Measurements from ENCODE around the gene GPATCH1.

The GPATCH1 gene

GRCh38 chr19:33133438-33134031, 52.6 kb downstream of the GPATCH1 start (continued):
- TF ChIP-seq ZNF26 (tag by site-specific recombination; IDR thresholded peaks at IDR 0.05) (no peak), PBX3 (CRISPR knock-in tag; IDR thresholded peaks at IDR 0.05) (no peak), EGR2 (tag by site-specific recombination; IDR thresholded peaks at IDR 0.05; ENCODE audit: low read depth) (no peak), BCL6B (tag by site-specific recombination; IDR thresholded peaks at IDR 0.05) (peak; percentile 99)

- Histone ChIP-seq H3K4me3 (ENCODE audit: low read depth, low read length) (no peak overlapping the region), H3K36me3 (ENCODE audit: control insufficient read depth in 2 of 2, insufficient read depth in 1 of 2, low read length in 2 of 2) (peaks cover 10 to 30% of the 10 kb centered on the region in 2 experiments), H3K27ac (ENCODE audit: extremely low read depth, low read depth, low read length) (no peak overlapping the region), H3K4me1 (ENCODE audit: control insufficient read depth, insufficient read depth, low read length) (peaks cover 9% of the 10 kb centered on the region), H3K9me3 (ENCODE audit: control insufficient read depth, insufficient read depth, low read depth, low read length) (no peaks in the 10 kb centered on the region)
- TF ChIP-seq ZNF768 (tag by site-specific recombination; IDR thresholded peaks at IDR 0.05) (no peak), ZNF792 (tag by site-specific recombination; IDR thresholded peaks at IDR 0.05) (no peak), ZSCAN4 (tag by site-specific recombination; IDR thresholded peaks at IDR 0.05) (no peak), ZNF132 (tag by site-specific recombination; IDR thresholded peaks at IDR 0.05; ENCODE audit: borderline replicate concordance) (no peak), ZNF707 (tag by site-specific recombination; IDR thresholded peaks at IDR 0.05) (no peak), ZNF274 (IDR thresholded peaks at IDR 0.05; ENCODE audit: low read length) (no peak), ZNF274 (tag by site-specific recombination; IDR thresholded peaks at IDR 0.05; ENCODE audit: borderline replicate concordance) (no peak), ZNF660 (tag by site-specific recombination; IDR thresholded peaks at IDR 0.05) (no peak), REST (tag by site-specific recombination; IDR thresholded peaks at IDR 0.05) (no peak), HOXC10 (CRISPR knock-in tag; IDR thresholded peaks at IDR 0.05) (no peak), ZNF529 (tag by site-specific recombination; IDR thresholded peaks at IDR 0.05; ENCODE audit: insufficient replicate concordance) (no peak), ZBTB1 (tag by site-specific recombination; IDR thresholded peaks at IDR 0.05) (no peak), KLF16 (tag by site-specific recombination; IDR thresholded peaks at IDR 0.05) (no peak), ZNF350 (tag by site-specific recombination; IDR thresholded peaks at IDR 0.05) (no peak), ZNF776 (tag by site-specific recombination; IDR thresholded peaks at IDR 0.05; ENCODE audit: borderline replicate concordance) (no peak), SETDB1 (IDR thresholded peaks at IDR 0.05; ENCODE audit: insufficient read length, low read length) (no peak), ZNF138 (tag by site-specific recombination; IDR thresholded peaks at IDR 0.05; ENCODE audit: borderline replicate concordance) (no peak), ZFP37 (tag by site-specific recombination; IDR thresholded peaks at IDR 0.05) (no peak)
- POLR2A ChIA-PET = interaction anchor here (0.6 to 1.3 kb wide), 2 partner anchors 10 to 42 kb away, joined by 3 to 8 read pairs; no protein-coding TSS in a partner anchor
- CTCF ChIA-PET = interaction anchor here (0.8 to 15.4 kb wide), 4 partner anchors 10 to 158 kb away, joined by 3 to 271 read pairs (median 4); no protein-coding TSS in a partner anchor
Measured at GRCh38 chr19:33134571-33135041, 53.6 kb downstream of the GPATCH1 start.
